Activated CD8-positive, alpha-beta T cell treated with anti-CD3 and anti-CD28 coated beads, Interleukin-2, amount 10 ng/mL, durations not matched to agents 7 days and 5 days (primary cell): ENCODE results near the gene CD274. TPM values are rescaled to one million over a fixed set of nuclear protein-coding genes. Genes with fewer than 3 reads are reported as not detected.
"Not testable (repeated sequence)": the region's sequence is repeated elsewhere in the genome, so short reads cannot be mapped to it uniquely, and the experiment has no call there.

Source experiments
- ATAC-seq: fragments of 150-1000 bp; cut with Tn5 transposase; one replicate; pipeline ENCODE4 v1.10.0; 2021; ENCODE audit warnings: moderate library complexity
- CTCF ChIA-PET: fragments of 350-600 bp; sonication (Branson Sonifier 250); formaldehyde crosslinking; loops from one replicate; lab custom pipeline; 2021; ENCODE audit warnings: antibody characterized with exemption; lab: Charles Lee
- POLR2A ChIA-PET: fragments of 350-600 bp; sonication (Branson Sonifier 250); formaldehyde crosslinking; loops from one replicate; lab custom pipeline; 2021; ENCODE audit warnings: antibody characterized with exemption; lab: Charles Lee
- DNase-seq: peaks from one replicate; pipeline ENCODE4 v3.0.0-alpha.2; 2020
- H3K27ac Mint-ChIP-seq: one replicate; pipeline ENCODE4 v1.8.0; 2021; ENCODE audit warnings: mild to moderate bottlenecking, mixed read lengths
- H3K27me3 Mint-ChIP-seq: one replicate; pipeline ENCODE4 v1.8.0; 2021; ENCODE audit warnings: low read depth, mixed read lengths
- H3K36me3 Mint-ChIP-seq: one replicate; pipeline ENCODE4 v1.8.0; 2021; ENCODE audit warnings: low read depth, mixed read lengths
- H3K4me1 Mint-ChIP-seq: one replicate; pipeline ENCODE4 v1.8.0; 2021; ENCODE audit warnings: low read depth, mixed read lengths
- H3K4me3 Mint-ChIP-seq: one replicate; pipeline ENCODE4 v1.8.0; 2021; ENCODE audit warnings: mild to moderate bottlenecking, mixed read lengths
- H3K9me3 Mint-ChIP-seq: one replicate; pipeline ENCODE4 v1.8.0; 2022; ENCODE audit warnings: mixed read lengths; ENCODE audit not compliant: insufficient read depth
- total RNA-seq, 2 experiments: library from RNA; stranded (reverse); gene quantifications; one replicate each; pipeline ENCODE4 v1.2.3, GENCODE V29; 2021

Gene CD274
- total RNA-seq, 2 experiments from 2014 or later, result 4.0 to 4.9 TPM

DNA sequence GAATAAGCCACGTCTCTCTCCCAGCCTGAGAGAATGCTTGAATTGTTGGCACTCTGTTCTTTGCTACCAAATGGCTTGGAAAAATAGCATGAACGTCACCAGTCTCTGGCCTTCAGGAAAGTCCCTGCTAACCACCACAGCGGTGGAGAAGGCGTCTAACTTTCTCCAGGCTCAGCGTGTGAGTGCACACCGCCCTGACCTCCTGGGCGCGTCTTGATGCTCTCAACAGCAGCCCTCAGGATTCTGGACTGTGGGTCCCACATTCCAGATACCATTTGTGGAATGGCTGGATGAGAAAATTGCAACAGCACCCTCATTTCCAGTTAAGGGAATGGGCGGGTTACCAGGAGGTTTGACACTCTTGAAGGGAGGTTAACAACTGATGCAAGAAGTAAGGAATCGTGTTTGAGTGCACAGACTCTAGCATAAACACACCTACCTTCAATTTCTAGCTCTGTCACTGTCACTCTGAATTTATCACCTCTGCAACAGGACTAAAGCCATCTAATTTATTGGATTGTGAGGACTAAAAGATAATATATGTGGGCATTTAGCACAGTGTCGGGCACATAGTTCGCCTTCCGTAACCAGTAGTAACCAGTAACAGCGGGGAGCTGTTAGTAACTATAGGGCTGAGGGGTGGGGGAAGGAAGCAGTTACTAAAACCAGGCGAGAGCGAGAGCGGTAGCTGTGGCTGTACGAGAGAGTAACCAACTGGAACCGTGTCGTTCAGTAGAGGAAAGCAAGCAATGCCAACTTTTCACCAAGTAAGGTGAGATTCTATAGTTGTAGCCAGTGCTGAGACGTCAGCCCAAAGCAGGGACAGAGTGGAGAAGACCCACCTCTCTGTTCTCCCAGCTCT is 11.8 kb upstream of the CD274 start:
- Mint-ChIP-seq H3K27me3 (no peaks in the 10 kb centered on the region), H3K4me3 (peak overlapping the region; percentile 96), H3K4me1 (peaks cover 29% of the 10 kb centered on the region), H3K36me3 (peaks cover 25% of the 10 kb centered on the region), H3K9me3 (no peaks in the 10 kb centered on the region), H3K27ac (peak overlapping the region; percentile 96)
- ATAC-seq (peak; percentile 18), DNase-seq (peak; percentile 37)
- ChIA-PET CTCF (interaction anchor here (0.9 to 5.9 kb wide), 15 partner anchors 11 to 454 kb away, joined by 3 to 60 read pairs (median 6); partner anchors contain the start of genes CD274 and JAK2), POLR2A (interaction anchor here (0.6 to 2.5 kb wide), 14 partner anchors 10 to 698 kb away, joined by 3 to 26 read pairs (median 4); partner anchors contain the start of genes CD274, INSL6 and RIC1)

DNA sequence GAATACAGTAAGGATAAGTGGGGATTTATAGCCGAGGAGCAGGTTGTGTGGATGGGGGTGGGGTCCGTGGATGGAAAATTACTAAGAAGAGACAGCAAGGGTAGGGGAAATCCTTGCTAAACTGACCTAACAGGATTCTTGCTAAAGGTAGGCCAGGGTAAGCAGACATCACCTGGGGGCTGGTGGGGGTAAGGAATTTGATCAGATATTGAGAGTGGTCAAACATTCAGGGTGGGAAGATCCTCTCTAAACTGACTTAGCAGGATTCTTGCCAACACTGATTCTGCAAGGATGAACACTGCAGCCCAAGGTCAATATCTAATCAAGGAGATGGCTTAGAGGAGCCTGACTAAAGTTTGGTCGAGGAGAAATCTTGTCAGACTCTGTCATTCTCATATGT is 9.9 kb upstream of the CD274 start:
- no peak overlapping the region for H3K4me3 Mint-ChIP-seq
- H3K4me1 Mint-ChIP-seq, result peaks cover 29% of the 10 kb centered on the region
- ChIA-PET CTCF (interaction anchor here (0.7 to 5.9 kb wide), 9 partner anchors 9 to 691 kb away, joined by 3 to 60 read pairs (median 6); partner anchors contain the start of gene CD274), POLR2A (interaction anchor here (2.5 kb wide), 1 partner anchor 10 kb away, joined by 9 read pairs; the partner anchor contains the start of gene CD274)
- H3K27ac Mint-ChIP-seq, result no peak overlapping the region
- peaks cover 15% of the 10 kb centered on the region for H3K36me3 Mint-ChIP-seq
- ATAC-seq (no peak), DNase-seq (no peak)
- peaks cover 2% of the 10 kb centered on the region for H3K27me3 Mint-ChIP-seq
- H3K9me3 Mint-ChIP-seq, result no peaks in the 10 kb centered on the region

DNA sequence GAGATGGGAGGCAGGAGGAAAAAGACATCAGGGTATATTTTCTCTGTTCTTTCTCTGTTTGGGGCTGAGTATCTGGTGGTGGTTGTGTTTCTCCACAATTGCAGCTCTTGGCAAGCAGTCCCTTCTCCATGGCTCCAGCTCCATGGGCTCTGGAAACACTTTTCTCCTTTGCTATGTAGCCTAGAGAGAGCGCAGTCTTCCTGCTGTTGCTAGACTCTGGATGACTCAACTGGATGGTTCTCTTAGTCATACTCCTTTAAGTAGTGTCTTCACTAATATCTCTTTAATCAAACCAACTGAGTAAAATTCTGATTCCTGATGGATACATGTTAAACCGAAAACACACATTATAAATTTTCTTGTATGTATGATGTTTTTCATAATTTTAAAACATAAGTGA is 9.3 kb upstream of the CD274 start:
- Mint-ChIP-seq H3K4me3 (no peak overlapping the region), H3K27ac (no peak overlapping the region), H3K4me1 (peaks cover 28% of the 10 kb centered on the region), H3K36me3 (peaks cover 9% of the 10 kb centered on the region), H3K27me3 (peaks cover 2% of the 10 kb centered on the region), H3K9me3 (no peaks in the 10 kb centered on the region)
- ChIA-PET CTCF (interaction anchor here (1.0 to 5.9 kb wide), 7 partner anchors 9 to 691 kb away, joined by 3 to 60 read pairs (median 15); partner anchors contain the start of genes CD274 and INSL6), POLR2A (interaction anchor here (2.5 kb wide), 1 partner anchor 9 kb away, joined by 9 read pairs; the partner anchor contains the start of gene CD274)
- ATAC-seq, result no peak
- no peak for DNase-seq

DNA sequence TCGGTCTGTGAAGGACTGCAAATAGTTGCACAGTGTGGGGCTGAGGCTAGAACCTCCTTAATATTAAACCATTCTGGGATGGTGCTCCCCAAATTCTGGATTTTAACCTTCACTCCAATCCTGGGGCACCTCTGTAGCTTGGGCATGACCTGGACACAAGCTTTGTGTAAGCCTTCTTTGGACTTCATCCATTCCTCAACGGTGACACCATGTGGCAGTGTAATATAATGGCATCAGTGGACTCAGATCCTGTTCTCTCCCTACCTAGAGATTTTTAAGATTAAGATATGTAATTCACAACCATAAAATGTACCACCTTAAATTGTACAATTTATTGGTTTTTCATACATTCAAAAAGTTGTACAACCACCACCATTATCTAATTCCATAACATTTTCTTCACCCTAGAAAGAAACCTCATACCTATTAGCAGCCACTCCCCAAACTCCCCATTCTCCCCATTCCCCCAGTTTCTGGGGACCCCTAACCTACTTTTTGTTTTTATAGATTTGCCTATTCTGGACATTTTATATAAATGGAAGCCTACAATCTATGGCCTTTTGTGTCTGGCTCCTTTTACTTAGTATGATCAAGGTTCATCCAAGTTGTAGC is 7.8 kb upstream of the CD274 start:
- no peak overlapping the region for H3K4me3 Mint-ChIP-seq
- H3K9me3 Mint-ChIP-seq, result no peaks in the 10 kb centered on the region
- no peak for ATAC-seq
- H3K27me3 Mint-ChIP-seq, result peaks cover 2% of the 10 kb centered on the region
- H3K27ac Mint-ChIP-seq, result no peak overlapping the region
- no peaks in the 10 kb centered on the region for H3K36me3 Mint-ChIP-seq
- ChIA-PET CTCF (interaction anchor here (0.6 to 3.1 kb wide), 18 partner anchors 8 to 683 kb away, joined by 3 to 28 read pairs (median 4); partner anchors contain the start of genes CD274, INSL6 and PDCD1LG2), POLR2A (interaction anchor here (0.9 to 1.2 kb wide), 2 partner anchors 158 to 256 kb away, joined by 3 to 5 read pairs; no protein-coding TSS in a partner anchor)
- peak; percentile 57 for DNase-seq
- peaks cover 28% of the 10 kb centered on the region for H3K4me1 Mint-ChIP-seq

DNA sequence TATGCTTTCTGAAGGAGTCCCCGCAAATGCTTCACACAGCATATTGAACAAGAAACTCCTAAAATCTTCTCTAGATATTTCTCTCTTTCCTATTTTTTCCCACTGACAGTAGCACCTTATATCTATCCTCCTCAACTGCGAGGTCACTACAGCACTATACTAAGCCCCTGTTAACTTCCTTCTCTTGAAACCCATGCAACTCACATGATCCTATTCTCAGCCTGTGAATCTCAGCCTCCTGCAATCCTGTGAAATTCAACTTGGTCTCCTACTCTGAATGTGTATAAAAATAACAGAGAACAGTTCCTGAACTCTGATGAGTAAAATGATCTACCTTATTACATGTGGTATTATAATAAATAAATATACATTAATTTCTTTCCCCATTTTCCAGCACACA is 6.5 kb upstream of the CD274 start:
- no peaks in the 10 kb centered on the region for H3K36me3 Mint-ChIP-seq
- no peaks in the 10 kb centered on the region for H3K9me3 Mint-ChIP-seq
- CTCF ChIA-PET, result interaction anchor here (0.7 to 2.3 kb wide), 11 partner anchors 16 to 682 kb away, joined by 3 to 8 read pairs (median 3); partner anchors contain the start of genes INSL6 and PDCD1LG2
- DNase-seq (no peak), ATAC-seq (no peak)
- H3K27me3 Mint-ChIP-seq, result peaks cover 2% of the 10 kb centered on the region
- no peak overlapping the region for H3K4me3 Mint-ChIP-seq
- H3K4me1 Mint-ChIP-seq, result peaks cover 30% of the 10 kb centered on the region
- POLR2A ChIA-PET, result no interaction called here
- no peak overlapping the region for H3K27ac Mint-ChIP-seq

DNA sequence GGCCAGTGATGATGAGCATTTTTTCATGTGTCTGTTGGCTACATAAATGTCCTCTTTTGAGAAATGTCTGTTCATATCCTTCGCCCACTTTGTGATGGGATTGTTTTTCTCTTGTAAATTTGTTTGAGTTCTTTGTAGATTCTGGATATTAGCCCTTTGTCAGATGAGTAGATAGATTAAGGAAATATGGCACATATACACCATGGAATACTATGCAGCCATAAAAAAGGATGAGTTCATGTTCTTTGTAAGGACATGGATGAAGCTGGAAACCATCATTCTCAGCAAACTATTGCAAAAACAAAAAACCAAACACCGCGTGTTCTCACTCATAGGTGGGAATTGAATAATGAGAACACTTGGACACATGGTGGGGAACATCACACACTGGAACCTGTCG is 5.2 kb upstream of the CD274 start:
- H3K36me3 Mint-ChIP-seq, POLR2A ChIA-PET, DNase-seq, H3K4me3 Mint-ChIP-seq, ATAC-seq, H3K9me3 Mint-ChIP-seq, H3K27me3 Mint-ChIP-seq, H3K27ac Mint-ChIP-seq: not testable (repeated sequence)
- peaks cover 34% of the 10 kb centered on the region for H3K4me1 Mint-ChIP-seq
- CTCF ChIA-PET, result interaction anchor here (2.3 kb wide), 1 partner anchor 156 kb away, joined by 6 read pairs; no protein-coding TSS in a partner anchor

DNA sequence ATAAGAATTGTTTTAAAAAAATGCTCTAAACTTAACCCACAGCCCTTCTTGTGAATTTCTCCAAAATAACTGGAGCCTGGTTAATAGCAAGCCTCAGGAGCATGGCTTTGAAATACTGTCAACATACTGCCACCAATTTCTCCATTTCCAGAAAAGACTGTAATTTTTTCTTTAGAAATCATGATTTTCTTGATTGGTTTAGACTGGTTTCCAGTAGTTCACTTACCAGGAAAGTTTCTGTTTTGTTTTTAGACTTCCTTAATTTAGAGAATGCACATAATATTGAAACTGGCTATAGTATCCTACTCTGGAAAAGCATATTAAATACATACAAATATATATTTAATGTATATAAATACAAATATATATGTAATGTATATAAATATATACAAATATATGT is 4.5 kb upstream of the CD274 start:
- Mint-ChIP-seq H3K9me3 (no peaks in the 10 kb centered on the region), H3K36me3 (no peaks in the 10 kb centered on the region), H3K4me1 (peaks cover 34% of the 10 kb centered on the region), H3K27me3 (peaks cover 2% of the 10 kb centered on the region), H3K27ac (no peak overlapping the region), H3K4me3 (no peak overlapping the region)
- ATAC-seq (no peak), DNase-seq (no peak)
- POLR2A ChIA-PET, result no interaction called here
- CTCF ChIA-PET, result interaction anchor here (0.7 to 5.5 kb wide), 2 partner anchors 142 to 154 kb away, joined by 3 to 127 read pairs; no protein-coding TSS in a partner anchor

DNA sequence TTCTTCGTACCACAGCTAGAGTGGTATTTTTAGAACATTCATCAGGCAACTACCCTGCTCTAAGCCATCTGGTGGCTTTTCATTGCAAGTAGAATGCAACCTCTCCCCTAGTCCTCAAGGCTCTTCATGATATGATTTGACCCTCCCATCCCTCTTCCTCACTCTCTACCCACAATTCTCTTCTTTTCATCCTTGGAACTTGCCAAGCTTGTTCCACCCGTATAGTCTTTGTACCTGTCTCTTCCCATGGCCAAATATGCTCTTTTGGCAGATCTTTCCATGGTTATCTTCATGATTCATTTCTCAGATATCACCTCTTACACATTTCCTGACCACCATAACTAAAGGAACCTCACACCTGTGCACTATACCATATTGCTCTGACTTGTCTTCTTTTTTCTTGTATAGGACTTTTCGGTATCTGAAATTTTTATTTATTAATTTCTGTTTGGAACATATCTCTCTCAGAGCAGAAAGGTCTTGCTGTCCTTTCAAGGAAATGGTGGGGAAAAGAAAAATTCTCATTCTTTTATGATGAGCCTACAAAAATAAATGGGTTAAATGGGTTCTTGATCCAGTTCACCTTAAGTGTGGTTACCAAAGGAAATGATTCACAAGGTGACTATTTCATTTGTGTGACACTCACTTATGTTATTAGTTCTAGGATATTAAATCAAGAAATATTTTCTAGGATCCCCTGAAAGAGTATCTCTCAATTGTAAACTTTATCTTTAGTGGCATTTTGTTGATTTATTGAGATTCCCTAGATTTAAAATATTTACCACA is 3.7 kb upstream of the CD274 start:
- no peaks in the 10 kb centered on the region for H3K36me3 Mint-ChIP-seq
- H3K9me3 Mint-ChIP-seq, result no peaks in the 10 kb centered on the region
- POLR2A ChIA-PET, result interaction anchor here (0.8 kb wide), 1 partner anchor 124 kb away, joined by 3 read pairs; no protein-coding TSS in a partner anchor
- peaks cover 39% of the 10 kb centered on the region for H3K4me1 Mint-ChIP-seq
- H3K27ac Mint-ChIP-seq, result peak overlapping the region; percentile 19
- CTCF ChIA-PET, result interaction anchor here (0.7 to 5.5 kb wide), 3 partner anchors 141 to 154 kb away, joined by 3 to 127 read pairs (median 54); no protein-coding TSS in a partner anchor
- ATAC-seq, result no peak
- H3K4me3 Mint-ChIP-seq, result no peak overlapping the region
- no peak for DNase-seq
- peaks cover 2% of the 10 kb centered on the region for H3K27me3 Mint-ChIP-seq

DNA sequence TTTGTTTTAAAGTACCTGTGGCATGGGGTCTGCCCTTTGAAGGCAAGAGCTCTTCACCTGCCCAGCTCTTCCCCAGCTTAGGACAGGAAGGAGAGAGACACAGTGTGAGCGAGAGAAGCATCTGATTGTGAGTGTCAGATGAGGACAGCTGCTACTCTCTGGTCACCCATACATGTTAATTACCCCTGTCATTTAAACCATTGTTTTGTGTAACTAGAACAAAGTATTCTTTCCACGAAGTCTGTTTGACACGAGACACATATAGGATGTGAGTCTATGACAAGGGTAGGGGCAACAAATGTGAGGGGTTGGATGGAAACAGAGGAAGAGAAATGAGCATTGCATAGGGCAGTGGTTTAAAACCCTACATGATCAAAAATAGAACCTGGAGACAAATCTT is 3.0 kb upstream of the CD274 start:
- ATAC-seq (no peak), DNase-seq (no peak)
- Mint-ChIP-seq H3K27me3 (peaks cover 2% of the 10 kb centered on the region), H3K4me3 (no peak overlapping the region), H3K9me3 (no peaks in the 10 kb centered on the region), H3K4me1 (peaks cover 44% of the 10 kb centered on the region), H3K36me3 (peaks cover 1% of the 10 kb centered on the region), H3K27ac (peak overlapping the region; percentile 19)
- CTCF ChIA-PET, result interaction anchor here (4.3 to 5.5 kb wide), 2 partner anchors 141 to 152 kb away, joined by 54 to 127 read pairs; no protein-coding TSS in a partner anchor
- POLR2A ChIA-PET, result no interaction called here

DNA sequence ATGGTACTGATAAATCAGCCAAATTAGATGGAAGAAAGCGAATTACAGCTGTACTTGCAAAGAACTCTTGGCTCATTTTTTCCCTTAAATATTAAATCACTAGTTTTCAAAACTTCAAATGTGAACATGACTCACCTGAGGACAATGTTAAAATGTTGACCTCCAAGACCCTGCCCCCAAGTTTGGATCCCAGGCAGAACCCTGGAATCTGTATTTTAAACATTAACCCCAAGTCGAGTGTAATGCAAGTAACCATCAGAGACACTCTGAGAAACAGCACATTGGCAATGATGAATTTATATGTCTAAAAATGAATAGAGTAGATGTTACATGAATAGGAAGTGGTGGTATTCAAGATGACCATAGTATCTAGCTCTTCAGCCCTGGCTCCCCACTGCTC is 2.3 kb upstream of the CD274 start:
- DNase-seq, result no peak
- peaks cover 48% of the 10 kb centered on the region for H3K4me1 Mint-ChIP-seq
- H3K27ac Mint-ChIP-seq, result no peak overlapping the region
- ChIA-PET POLR2A (no interaction called here), CTCF (interaction anchor here (0.6 to 5.5 kb wide), 4 partner anchors 10 to 152 kb away, joined by 3 to 127 read pairs (median 57); partner anchors contain the start of gene PLGRKT)
- no peak for ATAC-seq
- no peaks in the 10 kb centered on the region for H3K9me3 Mint-ChIP-seq
- peaks cover 3% of the 10 kb centered on the region for H3K36me3 Mint-ChIP-seq
- peaks cover 2% of the 10 kb centered on the region for H3K27me3 Mint-ChIP-seq
- H3K4me3 Mint-ChIP-seq, result no peak overlapping the region
